NCI-H146 treated with DMSO at 0.1 percent for 48 hours (cell line): ENCODE data around the gene RAB1B.
A peak's percentile ranks its signal among the peaks of the same experiment; 100 is the strongest.
"Not testable (repeated sequence)": the region's sequence is repeated elsewhere in the genome, so short reads cannot be mapped to it uniquely, and the experiment has no call there.

ENCODE experiments used
- DNase-seq: peaks from one replicate; lab custom pipeline; 2025; ENCODE audit not compliant: unreplicated experiment; lab: John Stamatoyannopoulos, UW

Gene RAB1B

DNA sequence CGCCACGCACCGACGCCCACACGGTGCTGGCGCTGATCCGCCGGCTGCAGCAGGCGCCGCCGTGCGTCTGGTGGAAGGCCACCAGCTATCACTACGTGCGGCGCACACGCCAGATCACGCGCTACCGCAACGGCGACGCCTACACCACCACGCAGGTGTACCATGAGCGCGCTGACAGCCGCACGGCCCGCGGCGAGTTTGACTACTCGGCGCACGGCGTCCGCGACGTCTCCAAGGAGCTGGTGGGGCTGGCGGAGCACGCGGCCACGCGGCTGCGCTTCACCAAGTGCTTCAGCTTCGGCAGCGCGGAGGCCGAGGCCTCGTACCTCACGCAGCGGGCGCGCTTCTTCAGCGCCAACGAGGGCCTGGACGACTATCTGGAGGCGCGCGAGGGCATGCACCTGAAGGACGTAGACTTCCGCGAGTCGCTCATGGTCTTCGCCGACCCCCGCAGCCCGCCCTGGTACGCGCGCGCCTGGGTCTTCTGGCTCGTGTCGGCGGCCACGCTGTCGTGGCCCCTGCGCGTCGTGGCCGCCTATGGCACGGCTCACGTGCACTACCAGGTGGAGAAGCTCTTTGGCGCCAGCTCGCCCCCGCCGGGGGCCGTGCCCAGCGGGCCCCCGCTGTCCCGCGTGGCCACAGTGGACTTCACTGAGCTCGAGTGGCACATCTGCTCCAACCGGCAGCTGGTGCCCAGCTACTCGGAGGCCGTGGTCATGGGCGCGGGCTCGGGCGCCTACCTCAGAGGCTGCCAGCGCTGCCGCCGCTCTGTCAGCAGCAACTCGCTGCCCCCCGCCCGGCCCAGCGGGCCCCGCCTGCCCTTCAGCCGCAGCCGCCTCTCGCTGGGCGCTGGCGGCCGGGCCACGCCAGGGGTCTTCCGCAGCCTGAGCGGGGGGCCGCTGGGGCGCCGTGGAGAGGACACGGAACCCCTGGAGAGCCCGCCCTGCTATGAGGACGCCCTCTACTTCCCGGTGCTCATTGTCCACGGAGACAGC, 26.5 kb downstream of the RAB1B start:
- no peak for DNase-seq

DNA sequence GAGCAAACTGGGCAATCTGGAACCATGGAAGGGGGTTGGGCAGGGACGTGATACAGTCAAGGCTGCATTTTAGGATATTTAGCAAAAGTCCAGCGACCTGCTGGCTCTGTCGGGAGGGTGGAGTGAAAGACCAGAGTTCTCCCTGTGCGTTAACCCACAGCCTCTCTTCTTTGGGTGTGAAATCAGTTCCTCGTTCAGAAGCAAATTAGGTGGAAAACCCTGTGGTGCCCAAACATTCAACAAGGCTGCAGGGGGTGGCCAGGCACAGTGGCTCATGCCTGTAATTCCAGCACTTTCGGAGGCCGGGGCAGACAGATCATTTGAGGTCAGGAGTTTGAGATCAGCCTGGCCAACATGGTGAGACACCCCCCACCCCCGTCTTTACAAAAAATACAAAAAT, 29.2 kb downstream of the RAB1B start:
- DNase-seq, result no peak

DNA sequence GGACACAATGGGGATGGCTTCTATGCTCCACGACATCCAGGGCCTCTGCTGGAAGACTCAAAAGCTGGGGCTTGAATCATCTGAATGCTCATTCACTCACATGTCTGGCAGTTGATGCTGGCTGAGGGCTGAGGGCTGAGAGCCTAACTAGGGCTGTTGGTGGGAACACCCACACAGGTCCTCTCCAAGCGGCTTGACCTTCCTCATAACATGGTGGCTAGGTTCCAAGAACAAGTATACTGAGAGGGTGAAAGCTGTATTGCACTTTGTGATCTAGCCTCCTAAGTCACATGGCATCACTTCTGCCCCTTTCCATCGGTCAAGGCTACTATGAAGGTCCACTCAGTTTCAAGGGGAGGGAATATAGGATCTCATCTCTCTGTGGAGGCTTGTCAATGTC, 30.7 kb downstream of the RAB1B start:
- DNase-seq, result no peak

DNA sequence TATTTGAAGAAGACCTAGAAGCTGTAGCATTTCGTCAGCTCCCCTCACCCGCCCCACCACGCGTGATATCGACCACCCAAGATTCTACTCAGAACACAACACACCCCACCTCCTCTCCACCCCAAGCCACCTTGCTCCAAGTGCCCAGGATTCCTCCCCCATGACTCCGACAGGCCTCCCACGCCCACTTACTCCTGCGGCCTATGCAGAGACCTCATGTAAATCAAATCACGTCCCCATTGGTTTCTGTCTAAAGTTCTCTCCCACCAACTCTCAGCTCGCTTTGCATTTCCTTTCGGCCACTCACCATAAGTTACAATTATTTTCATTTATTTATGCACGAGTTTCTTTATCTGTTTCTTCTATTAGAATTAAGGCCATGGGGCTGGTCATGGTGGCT, 34.2 kb downstream of the RAB1B start:
- no peak for DNase-seq

DNA sequence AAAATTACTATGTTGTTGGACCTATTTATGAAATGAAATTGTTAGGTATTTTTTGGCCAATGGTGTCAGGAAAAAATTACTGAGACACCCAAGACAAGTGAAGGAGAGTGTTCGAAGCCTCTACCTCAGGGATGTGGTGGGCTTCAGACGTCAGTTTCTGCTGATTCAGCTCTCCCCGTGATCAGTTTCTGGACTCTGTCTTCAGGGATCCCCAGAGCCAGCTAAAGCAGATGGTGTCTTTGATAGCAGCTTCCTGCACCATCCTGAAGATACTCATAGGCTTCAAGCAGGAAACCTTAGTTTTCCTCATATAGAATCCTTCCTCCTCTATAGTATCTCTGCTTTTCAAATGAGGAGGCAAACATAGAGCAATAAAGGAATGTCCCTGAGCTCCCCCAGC, 41.0 kb downstream of the RAB1B start:
- DNase-seq, result no peak

DNA sequence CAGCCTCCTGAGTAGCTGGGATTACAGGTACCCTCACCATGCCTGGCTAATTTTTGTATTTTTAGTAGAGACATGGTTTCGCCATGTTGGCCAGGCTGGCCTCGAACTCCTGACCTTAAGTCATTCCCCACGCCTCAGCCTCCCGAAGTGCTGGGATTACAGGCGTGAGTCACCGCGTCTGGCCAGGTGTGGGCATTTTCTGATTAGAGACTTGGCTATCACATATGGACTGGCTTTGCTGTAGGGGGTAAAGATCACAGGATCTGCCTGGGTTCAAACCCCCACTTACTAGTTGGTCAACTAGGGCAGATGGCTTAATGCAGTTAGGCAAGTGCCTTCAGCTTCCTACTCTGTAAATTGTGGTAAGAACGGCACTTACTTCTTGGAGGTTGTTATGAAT, 41.9 kb downstream of the RAB1B start:
- DNase-seq, result no peak

DNA sequence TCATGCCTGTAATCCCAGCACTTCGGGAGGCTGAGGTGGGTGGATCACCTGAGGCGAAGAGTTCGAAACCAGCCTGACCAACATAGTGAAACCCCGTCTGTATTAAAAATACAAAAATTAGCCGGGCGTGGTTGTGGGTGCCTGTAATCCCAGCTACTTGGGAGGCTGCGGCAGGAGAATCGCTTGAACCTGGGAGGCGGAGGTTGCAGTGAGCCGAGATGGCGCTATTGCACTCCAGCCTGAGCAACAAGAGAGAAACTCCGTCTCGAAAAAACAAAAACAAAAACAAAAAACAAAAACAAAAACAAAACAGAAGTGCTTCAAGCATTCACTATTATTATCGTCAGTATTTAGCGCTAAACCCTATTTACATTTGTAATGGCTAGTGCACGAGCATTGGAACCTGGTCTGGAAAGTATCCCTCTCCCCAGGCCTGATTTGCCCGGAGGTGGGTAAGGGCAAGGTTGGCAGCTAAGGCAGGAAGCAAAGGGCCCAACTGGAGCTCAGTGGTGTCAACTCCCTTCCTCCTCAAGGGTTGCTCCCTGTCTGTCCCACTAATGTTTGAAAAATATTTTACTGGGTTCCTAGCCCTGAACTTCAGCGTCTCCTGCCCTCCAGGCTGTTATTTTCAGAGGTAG, 42.5 kb downstream of the RAB1B start:
- DNase-seq, result not testable (repeated sequence)

DNA sequence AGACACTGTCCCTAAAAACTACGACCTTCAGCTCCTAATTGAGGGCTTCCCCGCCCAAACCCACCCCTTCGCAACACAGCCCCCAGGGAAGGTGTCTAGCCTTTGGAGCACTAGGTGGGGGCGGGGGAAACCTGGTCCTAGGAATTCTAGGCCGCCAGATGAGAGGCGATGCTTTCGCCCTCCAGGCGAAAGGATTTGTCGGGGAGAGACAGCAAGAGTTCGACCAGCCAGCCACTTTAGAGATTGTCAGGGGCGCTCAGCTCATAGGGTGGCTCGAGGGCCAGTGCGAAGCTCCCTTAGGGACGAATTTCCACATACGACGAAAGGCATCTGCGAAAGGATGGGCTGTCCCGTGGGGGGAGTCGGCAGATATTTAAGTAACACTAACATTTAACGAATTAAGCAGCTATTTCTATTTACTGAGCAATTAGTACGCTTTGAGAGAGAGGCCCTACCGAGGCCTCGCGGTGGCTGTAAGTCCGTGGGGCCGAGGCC, 43.1 kb downstream of the RAB1B start:
- DNase-seq, result no peak

DNA sequence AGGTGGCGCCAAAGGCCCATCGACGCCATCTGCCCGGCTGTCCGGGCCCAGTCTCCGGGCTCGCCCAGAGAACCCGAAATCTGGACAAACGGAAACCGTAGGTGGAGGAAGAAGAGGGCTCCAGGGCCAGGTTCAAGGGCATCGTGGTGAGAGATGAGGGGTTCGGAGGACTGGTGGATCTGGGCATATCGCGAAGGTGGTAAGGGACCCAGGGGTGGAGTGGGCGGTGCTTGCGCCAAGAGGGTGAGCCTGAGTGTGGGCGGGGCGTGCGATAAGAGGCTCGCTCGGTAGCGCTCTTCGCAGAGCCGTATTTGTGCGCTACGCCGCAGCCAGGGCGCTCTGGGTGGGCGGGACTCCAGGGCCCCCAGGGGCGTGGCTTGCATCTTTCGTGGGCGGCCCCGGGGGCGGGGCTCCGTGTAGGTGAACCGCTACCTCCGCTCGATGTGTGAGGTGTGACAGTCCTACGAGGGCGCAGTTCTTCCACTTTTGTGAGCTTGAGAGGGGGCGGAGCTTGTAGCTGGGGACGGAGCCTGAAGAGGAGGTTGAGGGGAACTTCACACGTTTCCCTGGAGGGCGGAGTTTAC, 43.6 kb downstream of the RAB1B start:
- DNase-seq, result peak; percentile 86

DNA sequence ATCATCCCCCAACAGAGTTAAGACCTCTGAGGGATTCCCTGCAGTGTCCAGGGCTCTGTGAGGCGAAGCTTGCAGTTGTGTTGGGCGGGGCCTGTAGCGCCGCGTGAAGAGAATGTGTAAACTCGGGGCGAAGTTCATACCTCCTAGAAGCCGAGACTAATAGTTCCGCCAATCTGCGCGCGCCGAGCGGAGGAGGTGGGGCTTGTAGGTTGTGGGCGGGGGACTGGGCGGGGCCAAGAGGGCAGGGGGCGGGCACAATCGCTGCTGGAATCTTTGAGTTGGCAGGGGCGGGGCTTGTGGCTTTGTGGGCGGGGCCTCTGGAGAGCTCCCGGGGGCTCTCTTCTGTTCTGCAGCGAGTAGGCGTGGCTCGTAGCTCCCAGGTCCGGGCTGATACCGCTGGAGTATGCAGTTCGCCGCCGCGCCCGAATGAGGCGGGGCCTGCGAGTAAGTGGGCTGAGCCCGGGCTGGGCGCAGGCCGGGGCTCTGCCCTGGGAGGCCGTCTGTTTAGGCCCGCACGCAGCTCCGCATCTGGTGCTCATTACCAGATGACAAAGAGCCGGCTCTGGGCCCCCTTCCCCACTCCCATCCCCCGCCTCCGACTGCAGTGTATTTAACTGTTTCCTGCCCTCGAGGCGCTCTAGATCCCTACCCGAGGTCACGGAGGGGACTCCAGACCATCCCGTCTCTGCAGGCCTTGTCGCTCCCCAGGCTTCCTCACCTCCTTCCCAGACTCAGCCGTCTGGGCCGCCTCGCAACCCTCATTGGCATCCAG, 44.3 kb downstream of the RAB1B start:
- DNase-seq, result peak; percentile 89

DNA sequence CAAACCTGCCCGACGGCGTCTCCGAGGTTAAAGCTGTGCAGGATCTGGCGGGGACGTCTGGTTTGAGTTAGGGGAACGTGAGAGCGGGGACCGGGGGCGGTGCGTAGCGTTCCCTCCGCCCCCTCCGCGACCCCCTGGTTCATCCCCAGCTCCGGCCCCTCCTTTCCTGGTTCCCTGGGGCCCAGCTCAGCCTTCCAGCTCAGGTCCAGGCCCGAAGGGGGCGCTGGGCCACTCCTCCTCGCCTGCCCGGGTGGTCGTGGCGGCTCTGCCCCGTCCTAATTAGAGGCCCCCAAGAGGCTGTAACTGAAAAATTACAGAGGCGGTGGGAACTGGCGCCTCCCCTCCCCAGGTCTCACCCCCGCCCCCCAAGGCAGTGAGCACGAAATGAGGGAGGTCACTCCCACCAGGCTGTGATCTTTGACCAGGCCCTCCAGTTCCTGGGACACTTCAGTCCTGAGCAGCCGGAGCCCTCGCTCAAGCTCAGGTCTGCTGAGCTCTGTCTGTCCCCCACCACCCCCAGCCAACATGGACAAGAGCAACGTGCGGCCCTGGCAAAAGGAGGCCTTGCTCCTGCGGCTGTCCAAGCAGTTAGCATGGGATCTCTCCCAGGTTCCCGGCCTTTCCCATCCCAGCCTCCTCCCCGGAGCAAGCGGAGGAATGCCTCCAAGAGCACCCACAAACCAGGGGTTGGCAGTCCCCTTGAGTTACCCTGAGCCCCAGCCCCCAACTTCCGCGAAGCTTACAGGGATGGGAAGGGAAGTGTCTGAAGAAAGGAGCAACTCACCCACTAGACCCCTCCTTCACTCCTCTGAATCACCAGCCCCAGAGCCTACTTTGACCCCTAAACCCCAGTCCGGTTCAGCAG, 45.1 kb downstream of the RAB1B start:
- DNase-seq, result no peak

DNA sequence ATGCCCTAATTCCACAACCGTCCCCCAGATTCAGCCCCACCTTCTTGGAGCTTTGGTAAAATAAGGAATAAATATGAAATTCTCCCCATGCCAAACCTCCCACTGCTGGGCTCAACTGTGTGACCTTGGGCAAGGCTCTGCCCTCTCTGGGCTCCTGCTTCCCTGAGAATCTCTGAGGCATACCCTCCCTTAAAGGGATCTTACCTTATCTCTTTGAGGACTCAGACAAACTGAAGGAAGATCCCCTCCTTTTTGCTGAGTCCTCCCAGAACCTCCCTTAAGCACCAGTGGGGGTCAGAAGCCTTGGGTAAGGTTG, 45.7 kb downstream of the RAB1B start:
- DNase-seq, result no peak

DNA sequence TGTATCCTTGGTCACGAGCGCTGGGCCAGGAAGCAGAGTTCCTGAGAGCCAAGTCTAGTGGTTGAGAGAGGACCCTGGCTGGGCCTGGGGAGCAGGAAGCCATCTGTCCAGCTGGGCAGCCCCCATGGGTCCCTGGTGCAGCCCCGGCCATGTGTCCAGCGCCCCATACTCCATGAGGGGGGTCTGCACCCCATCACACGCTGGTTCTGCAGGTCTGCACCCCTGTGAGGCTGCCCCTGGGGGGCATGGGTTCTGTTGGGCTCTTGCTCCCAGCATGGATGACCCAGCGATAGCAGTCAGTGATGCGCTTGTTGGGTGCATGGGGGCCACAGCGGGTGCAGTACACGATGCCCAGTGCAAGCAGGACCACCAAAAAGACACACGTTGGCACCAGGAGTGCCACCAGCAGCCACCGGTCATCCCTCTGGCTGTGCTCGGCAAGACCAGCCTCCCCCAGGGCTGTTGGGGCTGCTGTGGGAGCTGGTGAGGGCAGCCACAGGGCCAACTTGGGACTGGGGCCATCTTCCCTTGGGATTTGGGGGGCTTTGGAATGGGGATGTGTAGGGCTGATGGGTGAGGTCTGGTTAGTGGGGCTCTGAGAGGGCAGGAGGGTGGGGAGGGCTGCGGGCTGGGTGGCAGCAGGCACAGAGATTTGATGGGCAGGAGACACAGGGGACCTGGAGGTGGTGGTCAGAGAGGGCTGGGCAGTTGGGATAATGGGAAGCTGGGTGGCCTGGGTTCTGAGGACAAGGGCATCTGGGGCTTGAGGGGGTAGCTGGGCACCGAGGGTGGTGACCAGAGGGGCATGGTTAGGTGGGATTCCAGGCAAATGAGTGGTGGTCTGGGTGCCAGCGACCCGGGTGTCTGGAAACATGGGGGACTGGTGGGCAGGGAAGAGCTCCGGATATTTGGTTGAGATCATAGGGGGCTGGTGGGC, 46.4 kb downstream of the RAB1B start:
- DNase-seq, result no peak

DNA sequence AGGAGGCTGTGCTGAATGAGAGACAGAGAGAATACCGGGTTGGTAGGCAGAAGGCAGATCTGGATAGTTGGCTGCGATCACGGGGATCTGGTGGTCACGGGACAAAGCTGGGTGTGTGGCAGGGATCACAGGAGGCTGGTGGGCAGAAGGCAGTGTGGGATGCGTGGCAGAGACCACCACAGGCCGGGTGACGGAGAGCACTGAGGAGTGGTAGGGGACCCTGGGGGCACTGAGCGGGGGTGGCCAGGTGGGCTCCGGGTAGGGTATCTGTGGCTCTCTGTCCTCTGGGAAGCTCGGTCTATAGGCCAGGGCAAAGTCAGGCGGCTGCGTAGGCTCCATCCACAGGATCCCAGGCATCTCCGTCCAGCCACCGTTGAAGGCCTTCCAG, 47.1 kb downstream of the RAB1B start:
- DNase-seq, result no peak

DNA sequence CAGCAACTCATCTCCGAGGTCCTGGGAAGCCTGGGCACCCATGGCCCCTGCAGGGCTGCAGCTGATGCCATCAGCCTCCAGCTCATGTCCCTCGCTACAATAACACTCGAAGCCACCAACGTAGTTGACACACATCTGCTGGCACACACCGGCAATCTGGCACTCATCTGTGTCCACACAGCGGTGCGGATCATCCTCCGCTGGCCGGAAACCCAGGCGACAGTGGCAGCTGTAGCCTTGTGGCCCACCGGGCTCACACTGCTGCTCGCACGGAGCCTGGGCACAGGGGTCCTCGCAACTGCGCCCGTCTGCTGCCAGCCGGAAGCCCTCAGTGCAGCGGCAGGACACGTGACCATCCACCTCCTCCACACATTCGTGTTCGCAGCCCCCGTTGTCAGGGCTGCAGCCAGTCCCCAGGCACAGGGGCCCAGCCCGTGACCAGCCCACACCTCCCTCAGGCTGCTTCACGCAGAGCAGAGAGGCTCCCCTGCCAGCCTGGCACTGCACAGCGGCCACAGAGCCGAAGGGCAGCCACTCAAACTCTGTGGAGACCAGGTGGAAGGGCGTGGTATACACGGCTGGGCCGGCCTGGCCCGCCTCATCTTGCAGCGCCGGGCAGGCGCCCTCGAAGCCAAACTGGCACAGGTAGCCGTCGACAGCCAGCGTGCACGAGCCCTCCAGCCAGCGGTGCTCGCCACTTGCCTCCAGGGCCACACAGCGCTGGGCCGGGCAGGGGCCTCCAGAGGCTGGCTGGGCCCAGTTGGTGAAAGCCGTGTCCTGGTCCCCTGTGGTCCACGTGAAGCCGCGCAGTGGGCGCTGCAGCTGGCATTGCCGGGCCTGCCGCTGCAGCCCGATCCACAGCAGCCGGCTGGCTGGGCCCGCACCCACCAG, 47.7 kb downstream of the RAB1B start:
- no peak for DNase-seq

DNA sequence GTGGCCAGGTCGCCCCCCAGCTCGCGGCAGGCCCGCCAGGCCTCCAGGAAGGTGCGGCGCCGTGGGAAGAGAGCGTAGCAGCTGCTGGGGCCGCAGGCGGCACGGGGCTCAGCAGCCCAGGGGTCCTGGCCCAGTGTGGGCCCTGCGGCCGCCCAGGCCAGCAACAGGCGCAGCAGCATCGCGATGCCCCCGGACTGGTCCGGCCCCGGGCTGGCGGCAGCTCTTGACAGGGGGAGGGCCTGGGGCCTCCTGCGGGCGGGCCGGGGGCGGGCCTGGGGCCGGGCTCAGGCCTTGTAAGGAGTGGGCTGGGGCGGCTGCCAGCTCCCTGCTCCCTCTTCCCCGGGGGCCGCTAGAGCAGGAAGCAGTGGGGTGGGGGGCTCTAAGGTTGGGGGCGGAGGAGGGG, 48.4 kb downstream of the RAB1B start, which contains the start of gene CD248:
CD248 (minus strand) TSS at position 196 of the 403 bp plus-strand sequence; CDS start at position 179, 17 bp downstream.
- no peak for DNase-seq

DNA sequence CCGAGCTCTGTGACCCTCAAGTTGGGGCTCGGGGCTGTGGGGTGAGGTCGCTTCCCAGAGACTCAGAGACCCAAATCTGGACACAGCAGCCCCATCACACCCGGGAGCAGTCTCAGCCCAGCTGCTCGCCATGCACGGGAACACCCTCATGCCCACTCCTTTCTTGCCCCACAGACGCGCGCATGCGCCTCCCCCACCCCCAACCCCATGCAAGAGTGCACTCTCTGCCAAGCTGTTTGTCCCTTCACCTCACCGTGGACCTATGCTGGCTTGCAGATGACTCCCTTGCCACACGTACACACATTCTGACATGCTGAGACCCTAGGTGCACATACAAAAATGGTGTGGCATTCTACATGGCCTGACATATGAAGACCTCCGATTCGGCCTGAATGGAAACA, 48.9 kb downstream of the RAB1B start:
- no peak for DNase-seq
